OCI-LY3 (cell line): ENCODE data around the gene KARS1.

ENCODE experiments used
- CTCF ChIP-seq: fragments of 200-600, 300-600 bp; sonication (generic); IDR thresholded peaks from 2 replicates; pipeline ENCODE4 v1.5.1; 2014; ENCODE audit warnings: antibody characterized with exemption, low read length, low read depth
- EZH2phosphoT487 ChIP-seq: fragments of 200-600 bp; shearing (Covaris generic); IDR thresholded peaks from 2 replicates; pipeline ENCODE4 v1.6.1; 2018; ENCODE audit warnings: antibody characterized with exemption, mixed run types, low read depth

GRCh38 chr16:75606507-75606906 lies 41.0 kb downstream of the KARS1 start:
- TF ChIP-seq CTCF (no peak), EZH2phosphoT487 (no peak)
